Glutamatergic neuron (in vitro differentiated cells): ENCODE measurements around the gene AHDC1. TPM values are rescaled to one million over a fixed set of nuclear protein-coding genes. Genes with fewer than 3 reads are reported as not detected.
"Not testable (repeated sequence)": the region's sequence is repeated elsewhere in the genome, so short reads cannot be mapped to it uniquely, and the experiment has no call there.

Source experiments
- DNase-seq: peaks from one replicate; pipeline ENCODE4 v3.0.0; 2022
- H3K27ac Mint-ChIP-seq: one replicate; pipeline ENCODE4 v1.8.0; 2020; ENCODE audit warnings: mild to moderate bottlenecking, mixed read lengths, inconsistent platforms; ENCODE audit not compliant: unreplicated experiment
- H3K27me3 Mint-ChIP-seq: one replicate; pipeline ENCODE4 v1.8.0; 2020; ENCODE audit warnings: mild to moderate bottlenecking, moderate library complexity, mixed read lengths, inconsistent platforms; ENCODE audit not compliant: unreplicated experiment
- H3K36me3 Mint-ChIP-seq: one replicate; pipeline ENCODE4 v1.8.0; 2020; ENCODE audit warnings: mild to moderate bottlenecking, mixed read lengths, inconsistent platforms; ENCODE audit not compliant: unreplicated experiment
- H3K4me1 Mint-ChIP-seq: one replicate; pipeline ENCODE4 v1.8.0; 2020; ENCODE audit warnings: mild to moderate bottlenecking, low read depth, mixed read lengths, inconsistent platforms; ENCODE audit not compliant: unreplicated experiment
- H3K4me3 Mint-ChIP-seq: one replicate; pipeline ENCODE4 v1.8.0; 2020; ENCODE audit warnings: mild to moderate bottlenecking, mixed read lengths, inconsistent platforms; ENCODE audit not compliant: unreplicated experiment
- H3K9me3 Mint-ChIP-seq: one replicate; pipeline ENCODE4 v1.8.0; 2020; ENCODE audit warnings: mild to moderate bottlenecking, moderate library complexity, mixed read lengths, inconsistent platforms; ENCODE audit not compliant: unreplicated experiment
- CTCF ChIP-seq: fragments of 200-600 bp; sonication (generic); IDR thresholded peaks from one replicate; pipeline ENCODE4 v1.5.0; 2021; ENCODE audit not compliant: partially characterized antibody, unreplicated experiment
- total RNA-seq: library from RNA; stranded (reverse); fragmentation: NEBNext Ultra II Directional; extraction: Animal tissue kit (Norgen Biotek cat#: 25700); gene quantifications from one replicate; pipeline ENCODE4 v1.2.1, GENCODE V29; 2021; ENCODE audit not compliant: unreplicated experiment

The AHDC1 gene
- total RNA-seq, 1 donor from 2014 or later, result 131 TPM

GRCh38 chr1:27503844-27504587 lies 99.9 kb downstream of the AHDC1 start:
- peaks cover 5% of the 10 kb centered on the region for H3K9me3 Mint-ChIP-seq
- peak overlapping the region; percentile 98 for H3K27ac Mint-ChIP-seq
- no peak for DNase-seq
- H3K4me3 Mint-ChIP-seq, result peak overlapping the region; percentile 61
- H3K36me3 Mint-ChIP-seq, result no peaks in the 10 kb centered on the region
- peaks cover 10% of the 10 kb centered on the region for H3K4me1 Mint-ChIP-seq
- TF ChIP-seq CTCF, result no peak
- H3K27me3 Mint-ChIP-seq, result peaks cover 4% of the 10 kb centered on the region

- no peak for DNase-seq
- Mint-ChIP-seq H3K27me3 (peaks cover 4% of the 10 kb centered on the region), H3K9me3 (peaks cover 5% of the 10 kb centered on the region), H3K36me3 (no peaks in the 10 kb centered on the region), H3K27ac (peak overlapping the region; percentile 63), H3K4me1 (peaks cover 9% of the 10 kb centered on the region), H3K4me3 (peak overlapping the region; percentile 32)
- TF ChIP-seq CTCF, result no peak
These were observed 100.9 kb downstream of the AHDC1 start for GRCh38 chr1:27503033-27503432.

GRCh38 chr1:27501159-27501558 lies 102.8 kb downstream of the AHDC1 start:
- not testable (repeated sequence) for DNase-seq, H3K9me3 Mint-ChIP-seq, H3K27me3 Mint-ChIP-seq, H3K4me3 Mint-ChIP-seq, H3K27ac Mint-ChIP-seq, H3K36me3 Mint-ChIP-seq
- peaks cover 12% of the 10 kb centered on the region for H3K4me1 Mint-ChIP-seq

GRCh38 chr1:27499142-27499541 lies 104.8 kb downstream of the AHDC1 start:
- Mint-ChIP-seq H3K27ac (no peak overlapping the region), H3K4me3 (no peak overlapping the region), H3K9me3 (peaks cover 5% of the 10 kb centered on the region), H3K4me1 (peaks cover 10% of the 10 kb centered on the region), H3K36me3 (no peaks in the 10 kb centered on the region), H3K27me3 (peaks cover 4% of the 10 kb centered on the region)
- DNase-seq, result no peak
- TF ChIP-seq CTCF, result no peak

GRCh38 chr1:27496604-27497155 lies 107.3 kb downstream of the AHDC1 start:
- peak overlapping the region; percentile 43 for H3K4me3 Mint-ChIP-seq
- DNase-seq, result peak; percentile 58

More at GRCh38 chr1:27496604-27497155, 107.3 kb downstream of the AHDC1 start:
- no peaks in the 10 kb centered on the region for H3K36me3 Mint-ChIP-seq
- no peaks in the 10 kb centered on the region for H3K9me3 Mint-ChIP-seq
- H3K27me3 Mint-ChIP-seq, result peaks cover 2% of the 10 kb centered on the region
- H3K27ac Mint-ChIP-seq, result no peak overlapping the region
- no peak for TF ChIP-seq CTCF
- H3K4me1 Mint-ChIP-seq, result peaks cover 5% of the 10 kb centered on the region
